Cerebellar cortex (tissue), 1 donor: ENCODE results near the gene GSTK1.
"Not testable (repeated sequence)": the region's sequence is repeated elsewhere in the genome, so short reads cannot be mapped to it uniquely, and the experiment has no call there.

ENCODE experiments used
- DNase-seq: peaks from one replicate; pipeline ENCODE4 v3.0.0-alpha.2; 2015; ENCODE audit warnings: low spot score

The GSTK1 gene

GRCh38 chr7:143263266-143264195 is at the start of gene GSTK1:
Gene GSTK1, plus strand, starts transcription at chr7:143263441. Its CDS starts 73 bp downstream, at chr7:143263514.
- DNase-seq = peak; percentile 75

- not testable (repeated sequence) for DNase-seq
These were observed 49.8 kb upstream of the GSTK1 start for GRCh38 chr7:143213478-143213877.

- peak; percentile 89 for DNase-seq
These were observed 48.2 kb upstream of the GSTK1 start for GRCh38 chr7:143214789-143215679.

- DNase-seq = no peak
These were observed 47.1 kb upstream of the GSTK1 start for GRCh38 chr7:143216151-143216550.

- no peak for DNase-seq
These were observed 46.6 kb upstream of the GSTK1 start for GRCh38 chr7:143216686-143217085.

GRCh38 chr7:143217806-143218205 is 45.4 kb upstream of the GSTK1 start:
- no peak for DNase-seq

- DNase-seq = no peak
These were observed 42.0 kb upstream of the GSTK1 start for GRCh38 chr7:143221286-143221685.

- no peak for DNase-seq
These were observed 41.5 kb upstream of the GSTK1 start, which contains the start of gene TAS2R40 for GRCh38 chr7:143221737-143222136. Gene TAS2R40, plus strand, starts transcription at chr7:143222037. Its CDS starts 42 bp downstream, at chr7:143222079.

- DNase-seq = no peak
These were observed 40.5 kb upstream of the GSTK1 start for GRCh38 chr7:143222782-143223181.

- no peak for DNase-seq
These were observed 39.5 kb upstream of the GSTK1 start for GRCh38 chr7:143223784-143224183.

GRCh38 chr7:143225047-143225446 is 38.2 kb upstream of the GSTK1 start:
- no peak for DNase-seq

- DNase-seq = no peak
These were observed 35.4 kb upstream of the GSTK1 start for GRCh38 chr7:143227806-143228205.

GRCh38 chr7:143229054-143229790 is 34.0 kb upstream of the GSTK1 start:
- no peak for DNase-seq

GRCh38 chr7:143230602-143231457 is 32.4 kb upstream of the GSTK1 start:
- DNase-seq = no peak

GRCh38 chr7:143233816-143234532 is 29.3 kb upstream of the GSTK1 start:
- no peak for DNase-seq

GRCh38 chr7:143234533-143234875 is 28.7 kb upstream of the GSTK1 start:
- no peak for DNase-seq

- no peak for DNase-seq
These were observed 27.7 kb upstream of the GSTK1 start for GRCh38 chr7:143235561-143235960.

GRCh38 chr7:143236408-143236990 is 26.7 kb upstream of the GSTK1 start:
- DNase-seq = no peak

GRCh38 chr7:143237366-143237765 is 25.9 kb upstream of the GSTK1 start:
- DNase-seq = no peak
